ENCODE measurements around the gene ASIC2.

The ASIC2 gene

DNA sequence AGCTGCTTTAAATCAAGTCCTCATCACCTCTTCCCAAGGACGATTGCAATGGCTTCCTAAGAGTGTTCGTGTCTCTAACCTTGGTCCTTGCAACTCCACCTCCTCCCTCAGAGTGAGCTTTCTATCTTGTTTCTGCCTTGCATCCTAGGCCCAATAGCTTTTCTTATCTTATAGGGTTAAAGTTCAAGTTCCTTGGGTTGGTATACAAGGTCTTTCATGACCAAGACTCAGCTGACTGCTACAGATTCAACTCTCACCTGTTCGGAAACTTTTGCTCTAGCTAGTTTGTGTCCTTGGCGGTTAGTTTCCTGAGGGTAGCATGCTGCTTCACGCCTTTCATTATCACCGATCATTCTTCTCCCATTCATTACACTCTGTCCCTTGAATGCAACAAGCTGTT, 290.8 kb downstream of the ASIC2 start:
- TF ChIP-seq CTCF (IDR thresholded peaks at IDR 0.05; ENCODE audit: borderline replicate concordance, control extremely low read depth, extremely low read depth, insufficient read depth, missing control alignments): no peak
- DNase-seq (ENCODE audit: low spot score): no peak
- in situ Hi-C loops (cut with MboI; ENCODE audit: low sequenced_read_pairs, unreplicated experiment): no loop called here

DNA sequence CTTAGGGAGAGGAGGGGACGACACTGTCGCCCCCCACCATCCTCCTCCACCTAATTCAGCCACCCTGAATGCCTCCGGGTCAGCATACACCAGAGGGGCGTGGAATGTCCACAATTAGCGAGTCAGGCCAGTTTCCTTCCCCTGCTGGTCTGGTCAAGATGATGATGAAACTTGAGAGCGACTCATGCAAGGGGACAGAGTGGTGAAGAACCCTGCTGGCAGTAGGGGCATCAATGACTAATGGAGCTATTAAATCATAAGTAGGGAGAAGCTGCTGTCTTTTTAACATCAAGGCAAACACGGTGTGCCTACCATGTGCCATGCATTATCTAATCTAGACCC, 294.2 kb downstream of the ASIC2 start:
- in situ Hi-C loops (cut with MboI; ENCODE audit: low sequenced_read_pairs, unreplicated experiment): no loop called here

DNA sequence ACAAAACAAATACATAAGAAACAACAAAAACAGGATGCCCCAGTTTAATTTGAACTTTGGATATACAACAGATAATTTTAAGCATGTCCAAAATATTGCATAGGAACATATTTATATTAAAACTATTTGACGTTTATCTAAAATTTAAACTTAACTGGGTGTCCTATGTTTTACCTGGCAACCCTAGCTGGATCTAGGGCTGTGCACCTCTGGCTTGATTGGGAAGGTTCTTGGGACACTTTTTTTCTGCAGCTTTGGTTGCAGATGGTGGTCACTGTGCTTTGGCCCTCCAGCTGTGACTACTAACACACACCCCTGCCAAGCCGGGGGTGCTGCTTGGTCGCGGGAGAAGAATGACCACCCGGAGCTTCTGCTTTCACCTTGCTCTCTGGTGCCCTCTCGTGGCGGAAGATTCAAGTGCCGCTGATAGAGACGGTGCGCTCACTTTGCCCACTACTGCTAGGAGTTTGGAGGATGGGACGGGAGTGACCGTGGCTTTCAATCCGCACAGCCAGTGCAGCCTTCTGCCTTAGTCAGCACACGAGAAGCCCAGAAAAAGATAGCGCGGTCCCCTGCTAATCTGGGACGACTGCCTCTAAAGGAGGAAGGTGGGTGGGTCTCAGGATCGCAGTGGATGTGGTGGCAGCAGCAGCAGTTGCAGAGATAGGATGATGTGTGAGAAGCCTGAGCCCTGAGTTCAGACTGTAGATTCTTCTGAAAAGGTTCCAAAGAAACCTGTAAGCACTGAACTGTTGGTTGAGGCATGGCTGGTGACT, 294.8 kb downstream of the ASIC2 start:
- TF ChIP-seq CTCF (IDR thresholded peaks at IDR 0.05; ENCODE audit: borderline replicate concordance, control extremely low read depth, extremely low read depth, insufficient read depth, missing control alignments): peak; percentile 85
- in situ Hi-C loops (cut with MboI; ENCODE audit: low sequenced_read_pairs, unreplicated experiment): no loop called here
- DNase-seq (ENCODE audit: low spot score): peak; percentile 83

More for the DNA sequence above, 294.2 kb downstream of the ASIC2 start:
- DNase-seq (ENCODE audit: low spot score): no peak
- TF ChIP-seq CTCF (IDR thresholded peaks at IDR 0.05; ENCODE audit: borderline replicate concordance, control extremely low read depth, extremely low read depth, insufficient read depth, missing control alignments): no peak

- no peak for TF ChIP-seq CTCF (IDR thresholded peaks at IDR 0.05; ENCODE audit: borderline replicate concordance, control extremely low read depth, extremely low read depth, insufficient read depth, missing control alignments)
- in situ Hi-C loops (cut with MboI; ENCODE audit: low sequenced_read_pairs, unreplicated experiment): no loop called here
- no peak for DNase-seq (ENCODE audit: low spot score)
Observed at GRCh38 chr17:32995416-32996045, 297.6 kb downstream of the ASIC2 start.

- TF ChIP-seq CTCF (IDR thresholded peaks at IDR 0.05; ENCODE audit: borderline replicate concordance, control extremely low read depth, extremely low read depth, insufficient read depth, missing control alignments): no peak
- in situ Hi-C loops (cut with MboI; ENCODE audit: low sequenced_read_pairs, unreplicated experiment): no loop called here
- peak; percentile 55 for DNase-seq (ENCODE audit: low spot score)
Observed at GRCh38 chr17:32993977-32994376, 299.1 kb downstream of the ASIC2 start.

GRCh38 chr17:32992321-32993033, 300.6 kb downstream of the ASIC2 start:
- DNase-seq (ENCODE audit: low spot score): no peak
- no peak for TF ChIP-seq CTCF (IDR thresholded peaks at IDR 0.05; ENCODE audit: borderline replicate concordance, control extremely low read depth, extremely low read depth, insufficient read depth, missing control alignments)
- in situ Hi-C loops (cut with MboI; ENCODE audit: low sequenced_read_pairs, unreplicated experiment): no loop called here
